Measurements from ENCODE around the gene CENPB.

DNA sequence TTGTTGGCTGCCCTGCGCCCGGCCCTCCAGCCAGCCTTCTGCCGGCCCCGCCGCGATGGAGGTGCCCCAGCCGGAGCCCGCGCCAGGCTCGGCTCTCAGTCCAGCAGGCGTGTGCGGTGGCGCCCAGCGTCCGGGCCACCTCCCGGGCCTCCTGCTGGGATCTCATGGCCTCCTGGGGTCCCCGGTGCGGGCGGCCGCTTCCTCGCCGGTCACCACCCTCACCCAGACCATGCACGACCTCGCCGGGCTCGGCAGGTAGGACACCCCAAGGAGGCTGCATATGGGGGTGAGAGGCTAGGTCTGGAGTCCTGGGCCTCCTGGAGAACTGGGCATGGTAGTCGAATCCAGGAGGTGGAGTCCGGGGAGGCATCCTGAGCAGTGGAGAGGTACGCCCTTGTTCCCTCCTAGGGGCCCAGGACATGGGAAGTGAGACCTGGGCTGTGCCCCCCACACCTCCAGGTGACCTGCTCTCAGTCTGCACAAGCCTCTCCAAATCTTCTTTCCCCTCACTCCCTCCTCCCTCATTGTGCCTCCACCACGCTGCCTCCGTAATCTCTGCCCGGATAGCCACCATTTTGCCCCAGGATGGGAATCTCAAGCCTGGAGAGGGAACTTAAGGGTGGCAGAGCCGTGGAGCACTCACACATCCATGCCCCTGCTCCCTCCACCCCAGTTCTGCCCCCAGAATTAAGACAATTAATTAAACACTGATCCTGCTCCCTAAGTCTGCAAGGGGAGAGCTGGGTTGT, 10.1 kb upstream of the CENPB start:
- TF ChIP-seq EZH2 (IDR thresholded peaks at IDR 0.05): no peak
- TF ChIP-seq POLR2AphosphoS5 (IDR thresholded peaks at IDR 0.05; ENCODE audit: borderline replicate concordance, low read depth, low read length): no peak
